22Rv1 (cell line): ENCODE results near the gene XRCC4.

Source experiments
- CTCF ChIP-seq: fragments of 450-650 bp; IDR thresholded peaks from 2 replicates; pipeline ENCODE4 v1.5.1; 2017; ENCODE audit warnings: mild to moderate bottlenecking
- ZFX ChIP-seq: fragments of 450-650 bp; IDR thresholded peaks from 2 replicates; pipeline ENCODE4 v1.6.1; 2017; ENCODE audit warnings: antibody characterized with exemption, borderline replicate concordance

- TF ChIP-seq CTCF (no peak), ZFX (no peak)
These were observed 236.1 kb downstream of the XRCC4 start for GRCh38 chr5:83313436-83313835.
